Measurements from ENCODE around the gene ANP32E. TPM values are rescaled to one million over a fixed set of nuclear protein-coding genes. Genes with fewer than 3 reads are reported as not detected.

Gene ANP32E
- total RNA-seq (2014; rRNA removed; shearing (Covaris generic)) (13.5 and 14.4 TPM in 2 replicates), polyA plus RNA-seq (2016; fragmentation: Nextera tagmentation; extraction: Ambion mirVana) (52.9 and 55.2 TPM in 2 replicates)

DNA sequence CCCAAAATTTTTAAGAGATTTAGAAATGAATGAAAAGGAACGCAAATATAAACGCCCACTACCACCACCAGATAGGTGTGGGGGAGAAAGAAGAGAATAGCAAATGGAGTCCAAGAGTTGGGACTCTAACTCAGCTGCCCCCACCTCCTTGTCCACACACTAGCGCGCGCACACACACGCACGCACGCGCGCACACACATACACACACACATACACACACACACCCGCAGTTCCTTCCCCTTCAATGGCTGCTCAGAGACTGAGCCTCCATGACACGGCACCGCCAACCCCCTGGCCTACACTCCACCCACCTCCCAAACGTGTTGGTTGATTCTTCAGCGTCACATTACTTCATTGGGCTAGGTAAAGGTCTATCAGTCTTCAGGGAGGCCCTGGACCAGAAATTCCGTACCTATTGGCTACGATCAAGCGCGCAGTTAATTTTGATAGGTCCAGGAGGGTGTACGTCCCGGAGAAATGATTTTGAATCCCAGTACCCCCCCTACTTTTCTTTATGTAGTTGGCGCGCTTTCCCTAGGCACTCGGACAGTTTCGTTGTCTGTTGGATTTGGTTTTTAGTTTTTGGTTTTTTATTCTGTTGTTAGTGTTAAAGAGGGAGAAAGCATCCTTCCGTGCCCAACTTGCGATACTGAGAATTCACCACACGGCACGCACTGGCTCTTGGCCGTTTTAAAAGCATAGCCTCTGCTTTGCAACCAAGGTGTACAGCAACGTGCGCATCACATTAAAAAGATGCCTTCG is at the start of gene ANP32E:
Gene ANP32E, minus strand, starts transcription at position 261 of the 762 bp plus-strand sequence. CDS start 326 bp downstream, outside the sequence.
- H3K4me1 ChIP-seq (ENCODE audit: insufficient read depth), result peaks cover 6% of the 10 kb centered on the region; the same call in 1 of the 2 replicates
- H3K4me2 ChIP-seq (ENCODE audit: unreplicated experiment), result peak within 1 kb of the TSS; percentile 98
- peak within 1 kb of the TSS; percentile 87 for H3K27ac ChIP-seq
- peak; percentile 99 for DNase-seq
- H3K9me3 ChIP-seq (ENCODE audit: low read depth), result no peaks in the 10 kb centered on the region
- no peaks in the 10 kb centered on the region for H3K9me2 ChIP-seq (ENCODE audit: insufficient read depth)
- WGBS, 2 experiments (ENCODE audit: low coverage in 1 of 2, low lambda C conversion rate in 2 of 2, missing lambda C conversion rate in 2 of 2), result 1 to 2% methylated on average over 33 of the region's 33 CpGs
- H3K4me3 ChIP-seq, result peak within 1 kb of the TSS; percentile 93
- in situ Hi-C loops (cut with MboI), result no loop called here
- peaks cover 39% of the 10 kb centered on the region for H3K79me2 ChIP-seq (ENCODE audit: insufficient read depth)
- peak within 1 kb of the TSS; percentile 95 for H3K9ac ChIP-seq
- peaks cover 10% of the 10 kb centered on the region for H3F3A ChIP-seq (ENCODE audit: insufficient read depth)
- no peaks in the 10 kb centered on the region for H3K27me3 ChIP-seq (replicated peaks; ENCODE audit: insufficient read depth)
- no peaks in the 10 kb centered on the region for H4K20me1 ChIP-seq (ENCODE audit: insufficient read depth)
- no peak for TF ChIP-seq EZH2phosphoT487 (IDR thresholded peaks at IDR 0.05; ENCODE audit: insufficient read depth, low read depth)
- TF ChIP-seq EZH2 (IDR thresholded peaks at IDR 0.05; ENCODE audit: insufficient read depth, poor library complexity, severe bottlenecking), result no peak
- no peaks in the 10 kb centered on the region for H3K36me3 ChIP-seq (ENCODE audit: low read depth)
- H2AFZ ChIP-seq, result peak within 1 kb of the TSS; percentile 89

DNA sequence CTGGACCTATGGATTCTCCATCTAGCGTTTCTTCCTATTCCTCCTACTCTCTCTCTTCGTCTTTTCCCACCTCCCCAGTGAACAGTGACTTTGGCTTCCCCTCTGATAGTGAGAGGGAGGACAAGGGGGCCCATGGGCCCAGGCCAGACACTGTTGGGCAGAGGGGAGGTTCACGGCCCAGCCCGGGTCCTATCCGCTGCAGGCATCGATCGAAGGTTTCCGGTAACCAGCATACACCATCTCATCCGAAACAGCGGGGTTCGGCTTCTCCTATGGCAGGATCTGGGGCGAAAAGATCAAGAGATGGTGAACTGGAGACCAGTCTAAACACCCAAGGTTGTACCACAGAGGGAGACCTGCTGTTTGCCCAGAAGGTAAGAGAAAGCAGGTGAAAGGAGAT is 47.3 kb upstream of the ANP32E start:
- 82 to 84% methylated on average over 12 of the region's 12 CpGs for WGBS, 2 experiments (ENCODE audit: low coverage in 1 of 2, low lambda C conversion rate in 2 of 2, missing lambda C conversion rate in 2 of 2)
- Histone ChIP-seq H3K36me3 (ENCODE audit: low read depth) (no peaks in the 10 kb centered on the region), H3K9me2 (ENCODE audit: insufficient read depth) (no peaks in the 10 kb centered on the region), H3K27me3 (replicated peaks; ENCODE audit: insufficient read depth) (no peaks in the 10 kb centered on the region), H3K4me1 (ENCODE audit: insufficient read depth) (0 out of 2 replicates have a peak, but pooled peaks cover 7% of the 10 kb centered on the region), H3K9ac (peak overlapping the region; percentile 82), H3K79me2 (ENCODE audit: insufficient read depth) (no peaks in the 10 kb centered on the region), H3K27ac (no peak overlapping the region), H3K9me3 (ENCODE audit: low read depth) (no peaks in the 10 kb centered on the region), H4K20me1 (ENCODE audit: insufficient read depth) (no peaks in the 10 kb centered on the region), H3F3A (ENCODE audit: insufficient read depth) (0 out of 2 replicates have a peak, but pooled peaks cover 10% of the 10 kb centered on the region), H3K4me2 (ENCODE audit: unreplicated experiment) (peak overlapping the region; percentile 94), H3K4me3 (peak overlapping the region; percentile 78), H2AFZ (peak overlapping the region; percentile 93)
- in situ Hi-C loops (cut with MboI), result no loop called here
- no peak for TF ChIP-seq EZH2phosphoT487 (IDR thresholded peaks at IDR 0.05; ENCODE audit: insufficient read depth, low read depth)
- no peak for TF ChIP-seq EZH2 (IDR thresholded peaks at IDR 0.05; ENCODE audit: insufficient read depth, poor library complexity, severe bottlenecking)
- no peak for DNase-seq

- Histone ChIP-seq H3K9me3 (ENCODE audit: low read depth) (no peaks in the 10 kb centered on the region), H3K79me2 (ENCODE audit: insufficient read depth) (no peaks in the 10 kb centered on the region), H3K27ac (peak overlapping the region; percentile 29), H3K4me3 (peak overlapping the region; percentile 78), H3K4me2 (ENCODE audit: unreplicated experiment) (peak overlapping the region; percentile 94), H2AFZ (peak overlapping the region; percentile 93), H3K36me3 (ENCODE audit: low read depth) (no peaks in the 10 kb centered on the region), H3K9ac (peak overlapping the region; percentile 82), H3F3A (ENCODE audit: insufficient read depth) (0 out of 2 replicates have a peak, but pooled peaks cover 10% of the 10 kb centered on the region), H3K4me1 (ENCODE audit: insufficient read depth) (0 out of 2 replicates have a peak, but pooled peaks cover 7% of the 10 kb centered on the region), H3K27me3 (replicated peaks; ENCODE audit: insufficient read depth) (no peaks in the 10 kb centered on the region), H4K20me1 (ENCODE audit: insufficient read depth) (no peaks in the 10 kb centered on the region), H3K9me2 (ENCODE audit: insufficient read depth) (no peaks in the 10 kb centered on the region)
- 5 to 6% methylated on average over 19 to 21 of the region's 21 CpGs for WGBS, 2 experiments (ENCODE audit: low coverage in 1 of 2, low lambda C conversion rate in 2 of 2, missing lambda C conversion rate in 2 of 2)
- in situ Hi-C loops (cut with MboI), result no loop called here
- TF ChIP-seq EZH2phosphoT487 (IDR thresholded peaks at IDR 0.05; ENCODE audit: insufficient read depth, low read depth) (no peak), EZH2 (IDR thresholded peaks at IDR 0.05; ENCODE audit: insufficient read depth, poor library complexity, severe bottlenecking) (no peak)
- DNase-seq, result no peak
Measured at GRCh38 chr1:150282558-150282958, 46.6 kb upstream of the ANP32E start.

GRCh38 chr1:150281758-150282557 is 46.0 kb upstream of the ANP32E start, which contains the start of gene CIART:
Gene CIART (plus strand): TSS chr1:150282554. CDS start chr1:150283268, 714 bp downstream.
- TF ChIP-seq EZH2 (IDR thresholded peaks at IDR 0.05; ENCODE audit: insufficient read depth, poor library complexity, severe bottlenecking) (no peak), EZH2phosphoT487 (IDR thresholded peaks at IDR 0.05; ENCODE audit: insufficient read depth, low read depth) (no peak)
- H3K4me2 ChIP-seq (ENCODE audit: unreplicated experiment), result peak within 1 kb of the TSS; percentile 94
- H3K9me3 ChIP-seq (ENCODE audit: low read depth), result no peaks in the 10 kb centered on the region
- H3K36me3 ChIP-seq (ENCODE audit: low read depth), result no peaks in the 10 kb centered on the region
- WGBS, 2 experiments (ENCODE audit: low coverage in 1 of 2, low lambda C conversion rate in 2 of 2, missing lambda C conversion rate in 2 of 2), result 1% methylated on average over 36 to 46 of the region's 46 CpGs
- peak; percentile 99 for DNase-seq
- 0 out of 2 replicates have a peak, but pooled peaks cover 7% of the 10 kb centered on the region for H3K4me1 ChIP-seq (ENCODE audit: insufficient read depth)
- no peaks in the 10 kb centered on the region for H3K79me2 ChIP-seq (ENCODE audit: insufficient read depth)
- peak within 1 kb of the TSS; percentile 89 for H3K27ac ChIP-seq
- peak within 1 kb of the TSS; percentile 93 for H2AFZ ChIP-seq
- H3K4me3 ChIP-seq, result peak within 1 kb of the TSS; percentile 78
- no peaks in the 10 kb centered on the region for H4K20me1 ChIP-seq (ENCODE audit: insufficient read depth)
- no peaks in the 10 kb centered on the region for H3K9me2 ChIP-seq (ENCODE audit: insufficient read depth)
- 0 out of 2 replicates have a peak, but pooled peaks cover 10% of the 10 kb centered on the region for H3F3A ChIP-seq (ENCODE audit: insufficient read depth)
- peak within 1 kb of the TSS; percentile 90 for H3K9ac ChIP-seq
- in situ Hi-C loops (cut with MboI), result no loop called here
- H3K27me3 ChIP-seq (replicated peaks; ENCODE audit: insufficient read depth), result no peaks in the 10 kb centered on the region
